SK-N-MC (cell line): ENCODE results near the gene ALKBH5.

Experiments
- DNase-seq: peaks from one replicate; pipeline ENCODE4 v3.0.0-alpha.2; 2011; ENCODE audit warnings: low read depth, low spot score
- H3K27ac ChIP-seq: fragments of 200-600 bp; sonication (generic); 2 replicates; pipeline ENCODE4 v1.5.1; 2016; ENCODE audit warnings: mixed run types
- H3K36me3 ChIP-seq: fragments of 200-600 bp; sonication (generic); 2 replicates; pipeline ENCODE4 v1.6.1; 2017; ENCODE audit warnings: antibody characterized with exemption, low read length, mixed read lengths; ENCODE audit not compliant: insufficient read depth
- H3K4me3 ChIP-seq: fragments of 200-600 bp; sonication (generic); 2 replicates; pipeline ENCODE4 v1.5.1; 2016
- H3K9ac ChIP-seq: fragments of 200-600 bp; sonication (generic); 2 replicates; pipeline ENCODE4 v1.8.0; 2017; ENCODE audit warnings: mixed run types, mixed read lengths; ENCODE audit not compliant: insufficient read length
- H3K9me3 ChIP-seq: fragments of 200-600 bp; sonication (generic); 2 replicates; pipeline ENCODE4 v1.6.1; 2017; ENCODE audit warnings: low read depth, mild to moderate bottlenecking, antibody characterized with exemption, low read length, moderate library complexity, mixed read lengths
- EZH2 ChIP-seq: fragments of 200-600 bp; sonication (generic); IDR thresholded peaks from one replicate; pipeline ENCODE4 v1.6.1; 2017; ENCODE audit warnings: antibody characterized with exemption
- FOXP2 ChIP-seq: optimal IDR thresholded peaks from 2 replicates; pipeline ENCODE3; 2011; ENCODE audit warnings: mild to moderate bottlenecking, moderate library complexity; ENCODE audit not compliant: insufficient read depth; ENCODE audit errors: extremely low read length, control extremely low read depth
- POLR2AphosphoS5 ChIP-seq: IDR thresholded peaks from 2 replicates; pipeline ENCODE4 v1.6.1; 2012; ENCODE audit warnings: mild to moderate bottlenecking, low read depth, low read length, borderline replicate concordance

The ALKBH5 gene

DNA sequence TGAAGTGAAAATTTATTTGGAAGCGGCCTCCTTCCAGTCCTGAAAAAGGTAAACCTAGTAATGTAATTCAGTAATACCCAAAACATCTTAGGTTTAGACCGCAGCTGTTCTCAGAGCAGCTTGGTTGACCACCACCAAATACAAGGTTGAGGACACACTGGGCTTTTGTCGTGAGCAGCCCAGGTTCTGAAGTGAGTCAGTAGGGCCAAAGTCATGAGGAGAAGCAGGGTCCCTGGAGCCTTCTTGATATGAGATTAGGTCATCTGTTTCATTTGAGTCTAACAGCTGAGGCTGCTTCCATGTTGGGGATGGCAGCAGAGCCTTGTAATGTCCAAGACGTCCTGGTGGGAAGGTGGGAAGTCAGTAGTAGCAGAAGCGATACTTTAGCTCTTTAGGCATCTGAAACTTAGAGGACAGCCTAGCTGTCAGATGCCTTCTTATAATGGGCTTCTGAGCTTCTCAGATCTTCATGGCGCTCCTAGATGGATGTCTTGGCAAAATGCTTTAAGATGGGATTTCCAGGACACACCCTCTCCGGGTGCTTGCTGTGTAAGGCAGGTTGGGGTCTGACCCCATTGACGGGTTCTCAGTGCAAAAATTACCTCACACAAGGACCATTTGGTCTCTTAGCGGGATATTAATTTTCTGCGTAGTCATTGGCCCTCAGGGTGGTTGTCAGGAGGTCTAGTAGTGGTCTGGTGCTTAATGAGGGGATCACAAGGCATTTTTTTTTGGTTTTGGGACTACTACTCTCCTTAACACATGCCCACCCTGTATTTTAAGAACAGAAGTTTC is 2.4 kb downstream of the ALKBH5 start:
- peak overlapping the region; percentile 5; the same call in 1 of the 2 replicates for H3K27ac ChIP-seq

GRCh38 chr17:18186627-18186982 is 3.0 kb downstream of the ALKBH5 start:
- DNase-seq = no peak
- Histone ChIP-seq H3K9ac (peak overlapping the region; percentile 73), H3K27ac (peak overlapping the region; percentile 30; the same call in 1 of the 2 replicates), H3K9me3 (no peaks in the 10 kb centered on the region), H3K36me3 (peaks cover 36% of the 10 kb centered on the region), H3K4me3 (peak overlapping the region; percentile 93)
- TF ChIP-seq EZH2 = no peak
- no peak for TF ChIP-seq POLR2AphosphoS5
- no peak for TF ChIP-seq FOXP2

More for the DNA sequence above, 2.4 kb downstream of the ALKBH5 start:
- no peaks in the 10 kb centered on the region for H3K9me3 ChIP-seq
- H3K9ac ChIP-seq = peak overlapping the region; percentile 73
- no peak for DNase-seq
- H3K4me3 ChIP-seq = peak overlapping the region; percentile 93
- TF ChIP-seq EZH2 = no peak
- TF ChIP-seq FOXP2 = no peak
- no peak for TF ChIP-seq POLR2AphosphoS5
- H3K36me3 ChIP-seq = peaks cover 32% of the 10 kb centered on the region

DNA sequence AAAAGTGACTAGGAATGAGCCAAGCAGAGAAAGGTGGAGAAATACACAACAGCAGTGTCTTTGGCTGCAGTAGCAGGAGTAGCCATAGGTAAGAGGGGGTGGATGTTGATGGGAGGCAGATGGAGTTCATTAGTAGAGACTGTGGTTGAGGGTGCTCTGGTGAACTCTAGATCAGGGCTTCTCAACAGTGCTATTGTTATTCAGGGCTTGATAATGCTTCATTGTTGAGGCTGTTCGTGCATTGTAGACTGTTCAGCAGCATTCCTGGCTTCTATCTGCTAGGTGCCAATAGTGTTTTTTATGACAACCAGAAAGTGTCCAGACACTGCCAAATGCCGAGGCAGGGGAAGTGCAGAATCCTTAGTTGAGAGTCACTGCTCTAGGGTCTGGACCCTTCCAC is 3.6 kb downstream of the ALKBH5 start:
- no peak for DNase-seq
- Histone ChIP-seq H3K4me3 (peak overlapping the region; percentile 93), H3K9ac (peak overlapping the region; percentile 73), H3K36me3 (peaks cover 37% of the 10 kb centered on the region), H3K27ac (peak overlapping the region; percentile 30; the same call in 1 of the 2 replicates), H3K9me3 (no peaks in the 10 kb centered on the region)
- TF ChIP-seq POLR2AphosphoS5 (no peak), EZH2 (no peak), FOXP2 (no peak)

DNA sequence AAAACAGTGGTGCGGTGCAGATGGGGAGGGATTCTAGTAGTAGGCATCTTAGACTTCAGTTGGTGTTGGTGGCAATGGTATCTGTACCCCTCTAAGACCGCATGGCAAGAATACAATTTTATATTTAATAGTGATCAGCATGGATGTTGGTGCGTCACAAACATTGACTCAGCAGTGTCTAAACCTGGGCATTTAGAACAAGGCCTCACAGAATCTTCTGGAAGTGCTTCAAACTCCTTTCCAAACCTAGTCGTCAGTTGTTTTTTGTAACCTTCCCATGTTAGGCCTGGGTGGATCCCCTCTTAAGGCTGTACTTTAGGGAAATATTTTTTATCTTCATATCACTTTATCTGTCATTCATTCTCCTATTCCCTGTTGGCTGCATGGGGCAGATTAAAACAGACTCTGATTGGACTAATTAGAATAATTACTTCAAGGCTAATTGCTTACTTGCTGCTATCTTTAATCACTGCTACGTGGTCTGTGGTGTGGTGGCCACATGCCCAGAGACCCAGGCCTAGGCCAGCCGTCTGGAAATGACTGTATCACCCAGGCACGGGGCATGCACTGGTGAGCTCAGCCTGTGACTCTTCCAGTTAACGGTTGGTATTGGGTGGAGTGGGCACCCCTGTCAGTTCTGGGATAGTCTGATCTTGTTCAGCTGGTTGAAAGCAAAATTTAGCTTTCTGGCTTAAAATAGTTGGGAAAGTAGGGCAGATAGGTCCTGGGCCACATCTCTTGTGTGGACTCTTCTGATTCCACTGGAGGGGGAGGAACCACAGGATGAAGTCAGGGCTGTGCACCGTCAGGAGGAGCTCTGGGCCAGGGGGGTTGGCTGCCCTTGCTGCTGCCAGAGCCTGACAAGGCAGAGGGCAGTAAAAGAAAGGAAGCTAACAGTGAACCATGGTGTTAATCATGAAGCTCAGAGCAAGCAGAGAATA is 4.5 kb downstream of the ALKBH5 start:
- Histone ChIP-seq H3K27ac (no peak overlapping the region), H3K9me3 (no peaks in the 10 kb centered on the region), H3K9ac (no peak overlapping the region), H3K36me3 (peaks cover 40% of the 10 kb centered on the region), H3K4me3 (peak overlapping the region; percentile 93)
- DNase-seq = no peak
- TF ChIP-seq POLR2AphosphoS5 = no peak
- no peak for TF ChIP-seq EZH2
- no peak for TF ChIP-seq FOXP2

- Histone ChIP-seq H3K4me3 (no peak overlapping the region), H3K9ac (no peak overlapping the region), H3K36me3 (peaks cover 55% of the 10 kb centered on the region), H3K9me3 (no peaks in the 10 kb centered on the region), H3K27ac (no peak overlapping the region)
- no peak for DNase-seq
- no peak for TF ChIP-seq EZH2
- TF ChIP-seq FOXP2 = no peak
- no peak for TF ChIP-seq POLR2AphosphoS5
Measured at GRCh38 chr17:18190628-18191235, 7.1 kb downstream of the ALKBH5 start.

DNA sequence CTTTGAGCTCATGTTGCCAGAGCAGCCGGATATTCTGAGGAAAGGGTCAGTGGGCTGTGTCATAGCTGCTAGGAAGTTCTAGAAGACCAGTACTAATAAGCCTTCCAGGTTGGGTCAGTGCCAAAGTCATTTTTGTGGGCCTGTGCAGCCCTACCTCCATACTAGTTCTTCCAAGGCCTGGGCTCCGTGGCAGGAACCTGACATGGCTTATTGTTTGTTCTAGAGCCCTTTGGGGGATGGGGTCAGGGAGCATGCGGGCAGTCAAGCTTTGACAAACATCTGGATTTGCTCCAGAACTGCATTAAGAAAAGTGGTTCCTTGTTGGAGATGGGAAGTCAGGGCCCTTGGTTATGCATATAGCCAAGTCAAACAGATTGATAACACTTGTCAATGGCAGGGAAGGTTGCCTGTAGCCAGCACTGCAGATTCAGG is 7.6 kb downstream of the ALKBH5 start:
- Histone ChIP-seq H3K9me3 (no peaks in the 10 kb centered on the region), H3K4me3 (no peak overlapping the region), H3K36me3 (peaks cover 60% of the 10 kb centered on the region), H3K9ac (no peak overlapping the region), H3K27ac (no peak overlapping the region)
- TF ChIP-seq POLR2AphosphoS5 (no peak), EZH2 (no peak), FOXP2 (no peak)
- no peak for DNase-seq

DNA sequence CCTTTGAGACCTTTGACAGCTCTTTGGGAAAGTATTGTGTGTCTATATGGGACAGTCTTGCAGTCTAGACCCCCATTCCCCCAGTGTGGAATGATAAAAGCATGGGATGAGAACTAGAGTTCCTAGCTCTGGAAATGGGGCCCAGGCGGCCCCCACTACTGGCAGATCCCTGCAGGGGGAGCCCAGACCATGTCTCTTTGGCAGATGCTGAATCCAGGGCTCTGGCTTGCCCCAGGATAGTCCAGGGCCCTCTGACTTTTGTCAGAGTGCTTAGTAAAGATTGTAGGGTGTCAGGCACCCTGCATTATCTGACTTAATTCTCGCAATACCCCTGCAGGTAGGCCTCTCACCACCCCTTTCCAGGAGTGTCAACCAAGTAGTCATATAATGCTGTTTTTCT is 8.3 kb downstream of the ALKBH5 start:
- H3K9ac ChIP-seq = no peak overlapping the region
- H3K36me3 ChIP-seq = peaks cover 64% of the 10 kb centered on the region
- H3K9me3 ChIP-seq = no peaks in the 10 kb centered on the region
- H3K4me3 ChIP-seq = no peak overlapping the region
- DNase-seq = no peak
- no peak for TF ChIP-seq EZH2
- no peak for TF ChIP-seq POLR2AphosphoS5
- TF ChIP-seq FOXP2 = no peak
- no peak overlapping the region for H3K27ac ChIP-seq

DNA sequence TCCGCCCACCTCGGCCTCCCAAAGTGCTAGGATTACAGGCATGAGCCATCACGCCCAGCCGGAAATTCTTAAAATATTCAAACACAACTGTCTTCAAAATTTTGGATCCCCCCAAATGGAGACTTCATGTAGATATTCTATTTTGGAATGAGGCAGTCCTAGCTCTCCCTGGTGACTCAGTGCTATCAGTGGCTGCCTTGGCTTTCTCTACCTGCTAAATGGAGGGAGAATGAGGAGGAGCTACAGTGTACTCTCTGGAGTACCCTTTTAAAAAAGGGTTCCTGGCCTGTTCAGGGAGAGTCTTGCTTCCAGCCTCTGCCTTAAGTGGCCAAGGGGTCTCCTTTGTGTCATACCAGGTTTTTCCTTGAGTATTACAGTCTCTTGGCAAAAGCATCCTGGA is 10.8 kb downstream of the ALKBH5 start:
- no peak overlapping the region for H3K9ac ChIP-seq
- no peak overlapping the region for H3K27ac ChIP-seq
- TF ChIP-seq FOXP2 (no peak), EZH2 (no peak), POLR2AphosphoS5 (no peak)
- H3K9me3 ChIP-seq = no peaks in the 10 kb centered on the region
- peaks cover 69% of the 10 kb centered on the region for H3K36me3 ChIP-seq
- no peak for DNase-seq
- H3K4me3 ChIP-seq = no peak overlapping the region
